Ishikawa (cell line): ENCODE results near the gene ESAM.

Experiments
- CEBPB ChIP-seq: IDR thresholded peaks from 2 replicates; pipeline ENCODE4 v1.6.1; 2012
- CREB1 ChIP-seq: IDR thresholded peaks from 2 replicates; pipeline ENCODE4 v1.6.1; 2012; ENCODE audit warnings: low read depth
- EGR1 ChIP-seq: IDR thresholded peaks from 2 replicates; pipeline ENCODE4 v1.6.1; 2012
- EP300 ChIP-seq: IDR thresholded peaks from 2 replicates; pipeline ENCODE4 v1.6.1; 2012; ENCODE audit warnings: borderline replicate concordance
- FOXM1 ChIP-seq: IDR thresholded peaks from 2 replicates; pipeline ENCODE4 v1.6.1; 2012; ENCODE audit warnings: low read depth, borderline replicate concordance
- MAX ChIP-seq: IDR thresholded peaks from 2 replicates; pipeline ENCODE4 v1.6.1; 2012
- NFIC ChIP-seq: IDR thresholded peaks from 2 replicates; pipeline ENCODE4 v1.6.1; 2012
- RAD21 ChIP-seq: IDR thresholded peaks from 2 replicates; pipeline ENCODE4 v1.6.1; 2012; ENCODE audit warnings: low read depth
- REST ChIP-seq: IDR thresholded peaks from 2 replicates; pipeline ENCODE4 v1.6.1; 2012; ENCODE audit warnings: low read depth, mild to moderate bottlenecking
- TAF1 ChIP-seq: IDR thresholded peaks from 2 replicates; pipeline ENCODE4 v1.6.1; 2012; ENCODE audit warnings: low read depth, mild to moderate bottlenecking
- TCF12 ChIP-seq: IDR thresholded peaks from 2 replicates; pipeline ENCODE4 v1.6.1; 2012; ENCODE audit warnings: low read depth
- TEAD4 ChIP-seq: IDR thresholded peaks from 2 replicates; pipeline ENCODE4 v1.6.1; 2012
- USF1 ChIP-seq: IDR thresholded peaks from 2 replicates; pipeline ENCODE4 v1.6.1; 2012
- YY1 ChIP-seq: IDR thresholded peaks from 2 replicates; pipeline ENCODE4 v1.6.1; 2012; ENCODE audit warnings: low read depth
- ZBTB7A ChIP-seq: IDR thresholded peaks from 2 replicates; pipeline ENCODE4 v1.6.1; 2012; ENCODE audit warnings: low read depth

Gene ESAM

GRCh38 chr11:124762624-124763155, 600 bp upstream of the ESAM start:
- peak; percentile 21; the same call in 1 of the 2 replicates for TF ChIP-seq ZBTB7A
- TF ChIP-seq YY1: no peak
- no peak for TF ChIP-seq TAF1
- TF ChIP-seq REST: no peak
- TF ChIP-seq TEAD4: no peak
- TF ChIP-seq NFIC: no peak
- 0 out of 2 replicates have a peak, but pooled peaks have one; percentile 2 for TF ChIP-seq MAX
- no peak for TF ChIP-seq EP300

- no peak for TF ChIP-seq TAF1
- TF ChIP-seq EP300: no peak
- no peak for TF ChIP-seq TEAD4
- TF ChIP-seq EGR1: no peak
Observed at GRCh38 chr11:124761301-124762104, 587 bp downstream of the ESAM start.

GRCh38 chr11:124760806-124761205, 1.3 kb downstream of the ESAM start:
- TF ChIP-seq TCF12: no peak
- no peak for TF ChIP-seq YY1
- no peak for TF ChIP-seq EGR1
- no peak for TF ChIP-seq RAD21
- TF ChIP-seq TAF1: no peak
- no peak for TF ChIP-seq CREB1
- TF ChIP-seq TEAD4: no peak
- TF ChIP-seq FOXM1: no peak
- TF ChIP-seq CEBPB: no peak
- TF ChIP-seq NFIC: no peak
- TF ChIP-seq REST: no peak
- no peak for TF ChIP-seq ZBTB7A
- no peak for TF ChIP-seq USF1
- TF ChIP-seq EP300: no peak
- TF ChIP-seq MAX: no peak

- no peak for TF ChIP-seq CEBPB
- TF ChIP-seq MAX: no peak
- TF ChIP-seq TAF1: no peak
- TF ChIP-seq FOXM1: no peak
Observed at GRCh38 chr11:124760205-124760652, 1.9 kb downstream of the ESAM start.

- TF ChIP-seq USF1 (no peak), FOXM1 (no peak), ZBTB7A (no peak), YY1 (no peak), TEAD4 (no peak)
Observed at GRCh38 chr11:124759266-124760204, 2.6 kb downstream of the ESAM start.
